K562 (cell line): ENCODE data around the gene CPA2. TPM values are rescaled to one million over a fixed set of nuclear protein-coding genes. Genes with fewer than 3 reads are reported as not detected.

Experiments used
- ATAC-seq: fragments of 200-7000 bp; cut with Tn5 transposase; 3 replicates; pipeline ENCODE4 v1.9.1; 2020; ENCODE audit warnings: moderate library complexity
- BruUV-seq: library from RNA; stranded (reverse); fragments of 400-500 nt; replicated peaks from 2 replicates; lab custom pipeline; 2021; lab: Mats Ljungman, UMichigan
- CTCF ChIA-PET: fragments of 300-600 bp; formaldehyde crosslinking; extraction: SDS; loops from one replicate; lab custom pipeline; 2021; ENCODE audit warnings: low intra/inter-chr PET ratio; lab: Yijun Ruan, JAX
- POLR2A ChIA-PET: fragments of 300-600, 350-650 bp; sonication (Branson Sonifier 250); formaldehyde crosslinking; extraction: SDS; loops from one replicate; lab custom pipeline; 2021; ENCODE audit warnings: antibody characterized with exemption, inconsistent platforms; lab: Yijun Ruan, JAX
- DNase-seq, 4 experiments: peaks; one replicate each; pipeline versions ENCODE4 v3.0.0 to v3.0.0-alpha.2; 2011 to 2018; ENCODE audit warnings: low spot score in 3 of 4, mixed read lengths in 3 of 4; ENCODE audit errors: extremely low read depth in 1 of 4
- FAIRE-seq: peaks from 2 replicates; lab custom pipeline; 2011; peaks lifted over from hg19 to GRCh38; lab: Jason Lieb, UNC
- H2AFZ ChIP-seq: 2 replicates; pipeline ENCODE4 v1.6.0; 2011; ENCODE audit warnings: low read depth, low read length, control low read depth, inconsistent platforms
- H3K27ac ChIP-seq: fragments of 200-600 bp; 3 replicates; pipeline ENCODE4 v1.8.0; 2011; ENCODE audit warnings: low read depth, mild to moderate bottlenecking, control low read depth, inconsistent platforms, low read length, moderate library complexity, mixed read lengths; ENCODE audit errors: extremely low read depth
- H3K27me3 ChIP-seq, 2 experiments: fragments of 300-600 bp in 1 of 2; 2 replicates in 1 of 2; 3 replicates in 1 of 2; pipeline versions ENCODE4 v1.6.0 to v1.8.0; 2011; ENCODE audit warnings: inconsistent platforms in 2 of 2, low read length in 2 of 2, mild to moderate bottlenecking in 1 of 2, mixed read lengths in 1 of 2, moderate library complexity in 1 of 2; ENCODE audit not compliant: control insufficient read depth in 2 of 2, insufficient read depth in 2 of 2
- H3K36me3 ChIP-seq: fragments of 300-600 bp; 3 replicates; pipeline ENCODE4 v1.8.0; 2011; ENCODE audit warnings: mild to moderate bottlenecking, low read length, inconsistent platforms; ENCODE audit not compliant: control insufficient read depth, insufficient read depth
- H3K4me1 ChIP-seq, 2 experiments: fragments of 200-600 bp in 1 of 2; replicated peaks in 1 of 2; 2 replicates in 1 of 2; 3 replicates in 1 of 2; pipeline versions ENCODE4 v1.5.1 to v1.8.0; 2011; ENCODE audit warnings: inconsistent platforms in 2 of 2, low read length in 2 of 2, mild to moderate bottlenecking in 1 of 2, mixed read lengths in 1 of 2, moderate library complexity in 1 of 2; ENCODE audit not compliant: control insufficient read depth in 2 of 2, insufficient read depth in 2 of 2
- H3K4me2 ChIP-seq: 2 replicates; pipeline ENCODE4 v1.6.1; 2011; ENCODE audit warnings: low read length, control low read depth, inconsistent platforms, mixed read lengths; ENCODE audit not compliant: insufficient read depth
- H3K4me3 ChIP-seq: fragments of 200-600 bp; sonication (generic), shearing (Covaris generic); 2 replicates; pipeline ENCODE4 v1.5.1; 2016; ENCODE audit warnings: control low read depth, inconsistent platforms
- H3K79me2 ChIP-seq: fragments of 200-600 bp; 3 replicates; pipeline ENCODE4 v1.8.0; 2011; ENCODE audit warnings: low read length, inconsistent platforms; ENCODE audit not compliant: control insufficient read depth, insufficient read depth
- H3K9ac ChIP-seq, 2 experiments: 2 replicates each; pipeline versions ENCODE4 v1.6.0 to v1.6.1; 2011; ENCODE audit warnings: low read depth in 2 of 2, low read length in 2 of 2, control low read depth in 1 of 2, inconsistent platforms in 1 of 2, mild to moderate bottlenecking in 1 of 2, mixed read lengths in 1 of 2; ENCODE audit not compliant: insufficient read depth in 1 of 2
- H3K9me1 ChIP-seq: one replicate; pipeline ENCODE4 v1.6.0; 2011; ENCODE audit warnings: inconsistent platforms, mild to moderate bottlenecking, low read length, moderate library complexity; ENCODE audit not compliant: control insufficient read depth, insufficient read depth
- H3K9me3 ChIP-seq: replicated peaks from 2 replicates; pipeline ENCODE4 v1.5.1; 2011; ENCODE audit warnings: low read depth, low read length, inconsistent platforms; ENCODE audit not compliant: control insufficient read depth, insufficient read depth
- H4K20me1 ChIP-seq: replicated peaks from 2 replicates; pipeline ENCODE4 v1.6.1; 2011; ENCODE audit warnings: low read length, inconsistent platforms, mixed read lengths; ENCODE audit not compliant: control insufficient read depth, insufficient read depth
- BMI1 ChIP-seq: fragments of 150-350 bp; IDR thresholded peaks from 2 replicates; pipeline ENCODE4 v1.6.1; 2014; ENCODE audit warnings: low read length
- CTBP1 ChIP-seq: fragments of 450-650 bp; IDR thresholded peaks from 2 replicates; pipeline ENCODE4 v1.6.1; 2016; ENCODE audit warnings: borderline replicate concordance
- KHSRP ChIP-seq: fragments of 450-650 bp; IDR thresholded peaks from 2 replicates; pipeline ENCODE4 v1.6.1; 2017
- NFE2 ChIP-seq: IDR thresholded peaks from 2 replicates; pipeline ENCODE4 v1.6.1; 2014; ENCODE audit warnings: antibody characterized with exemption, low read depth
- RFX5 ChIP-seq: IDR thresholded peaks from 2 replicates; pipeline ENCODE4 v1.6.1; 2011; ENCODE audit warnings: low read depth, mild to moderate bottlenecking, improper control_type of control experiment, low read length
- ZNF280B ChIP-seq: fragments of 250-450 bp; sonication (Bioruptor Pico); IDR thresholded peaks from 2 replicates; pipeline ENCODE4 v1.5.1; 2021; ENCODE audit warnings: mild to moderate bottlenecking
- WGBS: fragments of 100-300 bp; shearing (Covaris generic); methylation state at CpG from one replicate; pipeline ENCODE4 v1.1.6; 2016; ENCODE audit warnings: low coverage, mixed read lengths; ENCODE audit not compliant: insufficient coverage; ENCODE audit errors: missing lambda C conversion rate; 5-methylcytosine and 5-hydroxymethylcytosine counted together
- in situ Hi-C: fragments of 300-500 bp; cut with MboI; formaldehyde crosslinking; loops from 4 replicates; pipeline ENCODE4 v1.15.0; 2018; ENCODE audit warnings: inconsistent platforms, mixed read lengths
- intact Hi-C: fragments of 100-400 bp; cut with micrococcal nuclease; formaldehyde crosslinking; loops from 2 replicates; pipeline ENCODE4 v1.14.2; 2022
- polyA plus RNA-seq, 8 experiments: library from polyadenylated mRNA; depleted of rRNA in 4 of 8; stranded (reverse) in 5 of 8; unstranded in 3 of 8; fragments of >200 nt; fragmentation: Nextera tagmentation in 2 of 8; fragmentation: Illumina TruSeq in 1 of 8; extraction: Ambion mirVana in 2 of 8; extraction: Trizol in 1 of 8; gene quantifications; 2 replicates each; pipeline versions ENCODE4 v1.2.1 to v1.2.3, GENCODE V29; 2011 to 2014; ENCODE audit warnings: inconsistent platforms in 1 of 8, missing spikeins in 1 of 8
- total RNA-seq, 7 experiments: library from RNA; depleted of rRNA in 6 of 7; stranded (reverse); fragments of >200 nt in 6 of 7; fragmentation: Illumina TruSeq in 2 of 7; extraction: Trizol in 2 of 7; gene quantifications; 2 replicates each; pipeline versions ENCODE4 v1.2.1 to v1.2.3, GENCODE V29; 2011 to 2021; ENCODE audit warnings: low replicate concordance in 1 of 7

The CPA2 gene
- total and polyA plus RNA-seq, 9 of the 15 experiments (the other 6 are each of a cell fraction or from before 2014, with no cell fraction given) = 0.04 to 0.84 (median 0.09) TPM; not detected in 4

DNA sequence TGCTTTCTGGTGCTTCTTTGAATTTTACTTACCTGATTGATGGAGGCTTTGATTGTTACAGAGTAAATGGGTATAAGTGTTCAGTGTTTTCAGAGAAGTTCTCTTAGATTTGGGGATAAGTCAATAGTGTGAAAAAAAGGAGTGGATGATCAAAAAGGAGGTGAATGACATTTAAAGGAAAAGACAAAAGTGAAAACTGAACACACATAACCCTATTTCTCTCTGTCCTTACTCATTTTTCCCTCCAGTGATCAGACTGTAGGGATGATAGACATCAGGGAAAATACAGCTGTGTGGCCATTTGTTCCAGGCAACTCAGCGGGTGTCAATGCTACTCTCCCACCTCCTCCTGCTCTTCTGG is 278 bp downstream of the CPA2 start (continued):
- no peak for TF ChIP-seq CTBP1
- TF ChIP-seq ZNF280B (CRISPR knock-in tag) = no peak
- no peak for TF ChIP-seq RFX5
- TF ChIP-seq KHSRP = no peak

GRCh38 chr7:130268463-130269317 is 2.0 kb downstream of the CPA2 start:
- ATAC-seq = no peak

More at GRCh38 chr7:130268463-130269317, 2.0 kb downstream of the CPA2 start:
- no peaks in the 10 kb centered on the region for H3K9me1 ChIP-seq
- no peak for FAIRE-seq
- peaks cover 14 to 15% of the 10 kb centered on the region in 2 experiments; a peak in 3 of 5 replicates for H3K27me3 ChIP-seq
- H3K27ac ChIP-seq = no peak overlapping the region
- no peak overlapping the region for H2AFZ ChIP-seq
- no peak overlapping the region for H3K9ac ChIP-seq
- H3K4me1 ChIP-seq = peaks cover 8 to 9% of the 10 kb centered on the region in 2 experiments; a peak in 4 of 5 replicates
- H3K4me2 ChIP-seq = no peak overlapping the region
- CTCF ChIA-PET = no interaction called here
- POLR2A ChIA-PET = interaction anchor here (0.6 kb wide), 1 partner anchor 28 kb away, joined by 3 read pairs; no protein-coding TSS in a partner anchor
- in situ Hi-C loops (no loop called here), intact Hi-C loops (no loop called here)
- no peaks in the 10 kb centered on the region for H4K20me1 ChIP-seq
- no peaks in the 10 kb centered on the region for H3K79me2 ChIP-seq
- no TSS peak for BruUV-seq
- peak; percentile 71 for TF ChIP-seq NFE2
- no peak for TF ChIP-seq BMI1
- H3K4me3 ChIP-seq = no peak overlapping the region
- no peaks in the 10 kb centered on the region for H3K36me3 ChIP-seq
- no peak for DNase-seq
- H3K9me3 ChIP-seq = no peaks in the 10 kb centered on the region
- WGBS = 18% methylated on average over 6 of the region's 6 CpGs
